Amniotic epithelial cell (primary cell): ENCODE results near the gene PCF11.
"Not testable (repeated sequence)": the region's sequence is repeated elsewhere in the genome, so short reads cannot be mapped to it uniquely, and the experiment has no call there.

Source experiments
- DNase-seq: peaks from one replicate; pipeline ENCODE4 v3.0.0-alpha.2; 2010; ENCODE audit warnings: low read depth

PCF11 gene

GRCh38 chr11:83156996-83157593 lies at the start of gene PCF11:
PCF11 (plus strand) TSS chr11:83157131; CDS start chr11:83157440, 309 bp downstream.
- no peak for DNase-seq

GRCh38 chr11:83112886-83113285 lies 44.0 kb upstream of the PCF11 start:
- DNase-seq = no peak

GRCh38 chr11:83115026-83115425 lies 41.9 kb upstream of the PCF11 start:
- DNase-seq = no peak

- peak; percentile 10 for DNase-seq
These were observed 41.4 kb upstream of the PCF11 start for GRCh38 chr11:83115551-83115950.

GRCh38 chr11:83116015-83116641 lies 40.8 kb upstream of the PCF11 start:
- DNase-seq = no peak

GRCh38 chr11:83118814-83119213 lies 38.1 kb upstream of the PCF11 start:
- DNase-seq = no peak

- peak; percentile 8 for DNase-seq
These were observed 37.7 kb upstream of the PCF11 start for GRCh38 chr11:83119216-83119615.

- DNase-seq = peak; percentile 23
These were observed 36.6 kb upstream of the PCF11 start for GRCh38 chr11:83120327-83120726.

GRCh38 chr11:83122050-83122449 lies 34.9 kb upstream of the PCF11 start:
- peak; percentile 19 for DNase-seq

- no peak for DNase-seq
These were observed 34.2 kb upstream of the PCF11 start for GRCh38 chr11:83122766-83123165.

GRCh38 chr11:83124636-83125424 lies 32.1 kb upstream of the PCF11 start:
- DNase-seq = no peak

GRCh38 chr11:83125577-83125976 lies 31.4 kb upstream of the PCF11 start:
- no peak for DNase-seq

- no peak for DNase-seq
These were observed 29.7 kb upstream of the PCF11 start for GRCh38 chr11:83127310-83127637.

- DNase-seq = no peak
These were observed 24.7 kb upstream of the PCF11 start for GRCh38 chr11:83132191-83132590.

- DNase-seq = not testable (repeated sequence)
These were observed 23.7 kb upstream of the PCF11 start for GRCh38 chr11:83133266-83133665.

- DNase-seq = no peak
These were observed 17.6 kb upstream of the PCF11 start for GRCh38 chr11:83139310-83139709.

- DNase-seq = no peak
These were observed 16.1 kb upstream of the PCF11 start for GRCh38 chr11:83140691-83141455.

GRCh38 chr11:83147895-83148294 lies 9.0 kb upstream of the PCF11 start:
- DNase-seq = no peak

- no peak for DNase-seq
These were observed 6.5 kb upstream of the PCF11 start for GRCh38 chr11:83150450-83150849.

- no peak for DNase-seq
These were observed 5.5 kb upstream of the PCF11 start for GRCh38 chr11:83151274-83151977.

- DNase-seq = no peak
These were observed 4.7 kb upstream of the PCF11 start for GRCh38 chr11:83152264-83152663.

GRCh38 chr11:83153764-83154163 lies 3.2 kb upstream of the PCF11 start:
- DNase-seq = no peak
